Hindlimb muscle (tissue), 1 donor: ENCODE measurements around the gene CELSR3. TPM values are rescaled to one million over a fixed set of nuclear protein-coding genes. Genes with fewer than 3 reads are reported as not detected.

Experiments
- DNase-seq: peaks from one replicate; pipeline ENCODE4 v3.0.0-alpha.2; 2013
- polyA plus RNA-seq: library from polyadenylated mRNA; unstranded; fragments of 120-200 nt; gene quantifications from one replicate; pipeline ENCODE4 v1.2.1, GENCODE V29; 2013; ENCODE audit not compliant: insufficient read length

Gene CELSR3
- polyA plus RNA-seq, 1 donor, result 0.36 TPM

DNA sequence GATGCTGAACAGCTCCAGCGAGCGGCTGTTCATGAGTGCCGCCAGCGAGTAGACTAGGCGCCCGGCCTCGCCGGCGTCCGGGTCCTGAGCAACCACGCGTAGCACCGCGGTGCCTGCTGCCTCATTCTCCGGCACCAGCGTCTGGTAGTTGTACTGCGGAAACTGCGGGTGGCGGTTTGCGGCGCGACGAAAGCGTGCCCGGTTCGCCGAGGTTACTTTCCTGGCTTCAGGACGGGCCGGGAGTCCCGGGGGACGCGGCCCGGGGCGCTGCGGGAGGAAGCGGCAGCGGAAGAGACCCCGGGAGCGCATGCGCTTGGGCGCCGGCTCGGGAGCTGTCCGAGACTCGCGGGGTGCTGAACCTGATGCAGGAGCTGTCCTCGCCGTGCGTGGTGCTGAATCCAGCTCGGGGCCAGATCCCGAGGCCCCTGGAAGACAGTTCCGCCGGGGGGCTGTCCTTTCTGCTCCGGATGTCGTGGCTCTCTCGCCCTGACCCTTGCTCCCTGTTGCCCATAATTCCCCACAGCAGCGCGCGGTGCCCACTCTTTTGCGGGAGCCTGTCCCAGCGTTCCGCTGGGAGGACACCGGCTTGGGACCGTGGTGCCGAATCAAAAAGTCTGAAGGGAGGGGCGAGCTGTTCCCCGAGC is 1.1 kb downstream of the CELSR3 start:
- peak; percentile 70 for DNase-seq

DNA sequence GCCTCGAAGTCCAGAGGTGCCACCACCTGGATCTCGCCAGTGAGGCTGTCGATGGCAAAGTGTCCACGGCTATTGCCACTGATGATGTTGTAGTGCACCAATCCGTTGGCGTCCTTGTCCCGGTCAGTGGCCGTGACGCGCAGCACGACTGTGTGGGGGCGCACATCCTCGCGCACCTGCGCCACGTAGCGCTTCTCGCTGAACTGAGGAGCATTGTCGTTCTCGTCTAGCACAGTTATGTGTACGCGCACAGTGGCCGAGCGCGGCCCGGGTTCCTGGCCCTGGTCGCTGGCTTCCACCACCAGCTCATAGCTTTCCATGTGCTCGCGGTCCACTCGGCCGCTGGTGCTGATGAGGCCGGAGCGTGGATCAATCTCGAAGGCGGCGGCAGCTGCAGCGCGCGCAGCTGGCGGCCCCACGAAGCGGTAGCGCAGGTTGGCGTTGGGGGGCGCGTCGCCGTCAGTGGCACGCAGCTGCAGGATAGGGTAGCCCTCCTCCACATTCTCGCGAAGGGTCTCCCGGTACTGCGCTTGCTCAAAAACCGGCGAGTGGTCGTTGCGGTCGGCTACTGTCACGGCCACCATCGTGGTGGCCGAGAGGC is 1.8 kb downstream of the CELSR3 start:
- DNase-seq, result no peak

DNA sequence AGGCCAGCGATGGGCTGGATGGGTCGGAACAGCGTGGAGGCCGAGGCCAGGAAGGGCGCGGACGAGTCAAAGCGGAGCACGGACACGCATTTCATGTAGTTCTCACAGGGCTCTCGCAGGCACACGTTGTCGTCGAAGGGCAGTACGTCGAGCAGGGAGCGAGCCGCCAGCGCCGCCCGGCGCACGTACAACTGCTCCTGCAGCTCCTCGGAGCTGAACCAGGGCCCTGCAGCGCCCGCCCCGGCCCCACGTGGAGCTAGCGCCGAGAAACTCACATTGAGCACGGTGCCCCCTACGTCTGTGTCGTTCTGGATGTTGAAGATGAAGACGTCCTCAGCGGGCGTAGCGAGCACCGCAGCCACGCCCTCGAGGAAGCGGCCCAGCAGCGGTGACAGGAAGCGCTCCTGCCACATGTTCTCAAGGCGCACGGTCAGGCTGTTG is 5.8 kb downstream of the CELSR3 start:
- DNase-seq, result no peak

DNA sequence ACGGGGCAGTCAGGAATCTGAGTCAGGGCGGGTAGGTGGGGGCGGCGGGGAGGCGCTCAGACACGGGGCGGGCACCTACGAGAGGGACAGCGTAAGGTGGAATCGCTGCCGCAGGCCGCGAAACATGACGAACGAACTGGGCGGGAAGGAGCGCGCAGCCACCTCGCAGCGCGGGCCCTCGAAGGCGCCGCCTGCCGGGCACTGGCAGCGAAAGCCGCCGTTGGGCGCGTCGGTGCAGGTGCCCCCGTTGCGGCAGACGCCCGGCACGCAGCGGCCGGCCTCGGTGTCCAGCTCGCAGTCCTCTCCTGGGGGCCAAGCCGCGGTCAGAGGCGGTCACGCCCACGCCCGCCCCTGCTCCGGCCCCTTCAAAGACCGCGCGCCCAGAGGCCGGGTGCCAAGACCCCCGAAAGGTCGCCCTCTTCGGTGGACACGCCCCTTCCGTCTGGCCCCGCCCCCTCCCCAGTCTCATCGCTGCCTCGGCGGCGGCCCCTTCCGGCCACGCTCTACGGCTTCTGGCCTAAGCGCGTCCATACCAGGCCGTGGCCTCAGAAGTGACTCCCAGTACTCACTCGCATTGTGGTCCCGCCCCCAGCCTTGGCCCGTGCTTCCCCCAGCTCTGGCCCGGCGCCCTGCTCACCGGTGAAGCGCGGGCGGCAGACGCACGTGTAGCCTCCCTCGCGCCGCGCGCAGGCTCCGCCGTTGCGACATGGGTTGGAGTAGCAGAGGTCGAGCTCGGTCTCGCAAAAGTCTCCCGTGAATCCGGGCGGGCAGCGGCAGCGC is 6.4 kb downstream of the CELSR3 start:
- peak; percentile 64 for DNase-seq

DNA sequence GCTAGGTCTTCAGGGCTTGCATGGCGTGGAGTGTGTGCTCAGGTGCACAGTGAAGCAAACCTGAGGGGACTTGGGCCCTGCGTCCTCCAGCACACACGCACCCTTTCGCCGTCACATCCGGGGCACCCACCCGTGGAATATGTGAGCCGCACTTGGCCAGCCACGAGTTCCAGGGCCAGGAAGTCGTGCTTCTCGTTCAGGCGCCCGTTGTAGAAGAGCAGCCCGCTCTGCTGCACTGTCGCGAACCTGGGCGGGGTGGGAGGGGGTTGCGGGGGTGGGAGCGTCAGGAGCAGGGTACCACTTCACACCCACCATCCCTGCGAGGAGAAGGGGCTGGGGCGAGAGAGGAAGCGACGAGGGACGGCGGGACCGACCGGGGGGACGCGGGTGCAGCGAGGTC is 7.1 kb downstream of the CELSR3 start:
- no peak for DNase-seq

DNA sequence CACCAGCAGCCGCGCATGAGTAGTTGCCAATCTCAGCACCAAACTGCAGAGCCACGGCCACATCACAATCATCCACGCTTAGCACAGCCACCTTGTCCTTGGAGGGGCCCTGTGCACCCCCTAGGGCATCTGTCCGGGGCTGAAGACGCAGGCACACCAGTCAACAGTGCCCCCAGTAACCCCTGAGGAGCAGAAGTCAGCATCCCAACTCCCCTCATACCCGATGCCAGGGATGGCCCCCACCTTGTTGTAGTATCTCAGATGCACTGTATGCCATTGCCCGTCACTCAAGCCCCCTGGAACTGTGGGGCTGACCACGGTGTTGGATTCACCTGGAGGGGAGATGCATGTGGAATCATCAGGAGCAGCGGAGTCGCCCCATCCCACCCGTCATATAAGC is 7.6 kb downstream of the CELSR3 start:
- no peak for DNase-seq

DNA sequence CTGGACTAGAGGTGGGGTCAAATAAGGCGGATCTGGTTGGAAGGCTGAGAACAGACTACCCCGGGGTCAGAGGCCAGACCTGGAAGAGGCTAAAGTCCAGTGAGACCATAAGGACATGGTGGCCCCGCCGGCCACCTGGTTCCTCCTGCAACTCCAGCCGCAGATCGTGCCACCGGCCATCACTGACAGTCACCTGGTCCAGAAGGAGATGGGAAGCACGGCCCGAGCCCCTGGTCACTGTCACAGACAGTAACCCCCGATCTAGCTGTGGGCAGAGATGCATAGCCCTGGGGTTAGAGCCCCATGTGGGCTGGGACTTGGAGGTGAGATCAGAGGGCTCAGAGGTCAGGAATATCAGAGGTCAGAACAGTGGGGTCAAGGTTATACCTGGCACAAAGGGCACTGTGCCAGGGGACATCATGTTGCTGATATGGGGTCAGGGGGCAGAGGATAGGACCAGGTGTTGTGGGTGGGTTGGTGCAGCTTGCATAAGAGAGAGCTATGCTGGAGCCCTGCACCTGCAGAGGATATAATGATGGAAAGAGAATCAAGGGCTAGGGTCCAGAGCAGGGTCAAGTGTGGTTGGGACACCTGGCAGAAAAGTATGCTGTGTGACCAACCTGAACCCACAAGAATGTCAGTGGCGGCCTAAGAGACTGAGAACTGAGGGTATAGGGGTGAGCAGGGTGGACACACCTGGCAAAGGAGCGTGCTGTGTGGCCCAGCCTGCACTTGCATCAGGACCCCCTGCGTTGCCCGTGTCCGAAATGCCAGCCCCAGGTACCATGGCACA is 9.6 kb downstream of the CELSR3 start:
- no peak for DNase-seq

DNA sequence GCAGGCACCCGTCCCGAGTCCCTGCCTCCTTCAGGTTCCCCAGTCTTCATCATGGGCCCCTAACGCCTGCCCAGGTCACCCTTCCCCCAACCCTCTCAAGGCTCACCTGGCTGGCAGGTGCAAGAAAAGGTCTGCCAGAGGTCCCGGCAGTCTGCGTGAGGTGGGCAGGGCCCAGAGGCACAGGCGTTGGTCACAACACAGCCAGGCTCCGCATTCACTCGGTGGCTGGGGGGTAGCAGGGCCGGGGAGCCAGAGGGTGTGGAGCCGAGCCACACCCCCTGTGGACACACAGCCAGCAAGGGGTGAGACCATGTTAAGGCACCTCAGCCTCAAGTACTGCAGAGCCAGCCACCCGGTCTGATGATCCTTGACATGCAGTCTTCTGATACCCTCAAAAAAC is 10.9 kb downstream of the CELSR3 start:
- DNase-seq, result no peak

DNA sequence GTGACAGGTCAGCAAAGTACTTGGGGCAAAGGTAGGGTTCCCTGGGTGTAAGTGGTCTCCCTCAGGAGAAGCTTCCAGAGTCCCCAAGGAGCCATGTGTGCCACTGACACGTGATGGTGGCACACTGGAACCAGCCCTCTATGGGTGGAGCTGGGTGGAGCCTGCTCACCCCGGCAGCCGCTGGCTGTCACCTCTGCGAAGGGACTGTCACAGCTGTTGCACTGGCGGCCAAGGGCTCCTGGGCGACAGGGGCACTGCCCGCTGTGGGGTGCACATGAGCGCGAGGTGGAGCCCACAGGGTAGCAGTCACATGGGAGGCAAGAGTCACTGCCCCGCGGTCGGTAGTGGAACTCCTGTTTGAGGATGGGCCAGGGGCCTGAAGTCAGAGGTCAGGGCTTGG is 12.0 kb downstream of the CELSR3 start:
- no peak for DNase-seq

DNA sequence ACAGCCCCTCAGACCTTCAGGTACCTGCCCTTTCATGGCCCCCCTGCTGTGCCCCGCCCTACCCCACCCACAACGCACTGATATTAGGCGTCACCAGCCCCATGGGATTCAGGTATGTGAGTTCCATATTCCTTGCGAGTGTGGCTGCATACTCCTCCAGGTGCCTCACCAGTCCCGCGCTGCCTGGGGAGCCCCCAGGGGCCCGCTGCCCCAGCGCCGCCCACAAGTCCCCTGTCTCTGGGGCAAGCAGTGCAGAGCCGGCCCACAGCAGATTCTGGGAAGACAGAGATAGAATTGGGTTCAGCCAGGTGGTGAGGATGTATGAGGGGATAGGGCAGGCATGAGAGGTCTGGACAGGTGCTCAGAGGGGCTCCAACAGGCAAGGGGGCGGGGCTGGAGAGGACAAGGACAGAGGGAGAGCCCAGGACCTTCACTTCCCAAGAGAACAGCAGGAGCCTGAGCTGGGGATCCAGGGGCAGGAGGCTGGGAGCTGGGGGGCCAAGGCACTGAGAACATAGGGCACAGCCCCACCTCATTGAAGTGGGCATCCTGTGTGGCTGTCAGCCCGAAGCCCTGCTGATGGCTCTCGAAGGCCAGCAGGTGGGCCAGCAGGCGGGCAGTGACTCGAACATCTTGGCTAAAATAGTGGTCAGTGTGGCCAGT is 14.4 kb downstream of the CELSR3 start:
- no peak for DNase-seq

DNA sequence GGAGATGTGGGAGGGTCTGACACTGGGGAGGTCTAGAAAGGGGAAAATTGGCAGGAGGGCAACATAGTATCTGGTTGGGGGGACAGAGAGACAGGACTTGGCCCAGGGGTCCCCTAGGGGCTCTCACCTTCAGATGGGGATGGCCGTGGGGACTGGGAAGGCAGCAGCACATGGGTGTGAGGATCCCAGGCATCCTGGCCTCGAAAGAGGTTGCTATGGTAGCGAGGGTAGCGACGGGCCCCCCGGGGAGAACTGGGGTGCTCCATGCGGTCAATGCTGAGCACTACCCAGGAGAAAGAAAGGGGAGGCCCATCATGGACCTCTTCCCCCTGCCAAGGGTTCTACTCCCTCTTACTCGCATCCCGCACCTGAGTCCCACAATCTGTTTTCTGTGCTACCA is 15.0 kb downstream of the CELSR3 start:
- no peak for DNase-seq

DNA sequence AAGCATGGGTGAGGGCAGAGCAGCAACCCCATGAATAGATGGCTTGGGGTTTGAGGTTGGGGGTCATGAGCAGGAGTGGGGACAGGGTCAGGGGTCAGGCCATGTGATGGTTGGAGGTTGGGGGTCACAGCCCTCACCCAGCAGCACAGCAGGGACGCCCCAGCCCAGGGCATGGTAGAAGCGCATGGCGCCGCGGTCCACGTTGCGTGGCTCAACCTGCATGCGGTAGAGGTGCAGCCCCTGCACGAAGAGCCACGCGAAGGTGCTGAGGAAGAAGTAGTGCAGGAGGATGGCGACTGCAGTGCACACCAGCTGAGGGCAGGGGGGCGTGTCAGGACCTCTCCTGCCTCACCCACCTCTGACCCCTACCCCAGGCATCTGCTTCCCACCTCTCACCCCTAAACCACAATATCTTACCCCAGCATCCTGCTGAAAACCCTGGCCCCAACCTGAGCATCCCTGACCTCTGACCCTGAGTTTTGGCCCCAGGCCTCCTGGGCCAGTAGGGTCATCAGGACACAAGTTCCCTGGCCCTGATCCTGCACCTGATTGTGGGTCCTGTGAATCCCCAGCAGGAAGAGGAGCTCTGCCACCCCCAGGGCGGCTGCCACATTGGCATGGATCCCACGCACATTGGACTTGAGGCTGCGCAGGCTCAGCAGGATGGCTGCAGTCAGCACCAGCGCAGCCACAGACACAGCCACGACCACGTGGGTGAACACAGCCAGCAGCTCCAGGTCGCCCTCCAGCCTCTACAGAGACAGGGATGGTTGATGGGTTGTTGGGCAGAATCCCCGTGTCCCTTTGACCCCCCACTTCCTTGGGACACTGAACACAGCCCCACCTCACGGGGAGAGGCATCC is 17.6 kb downstream of the CELSR3 start:
- no peak for DNase-seq

DNA sequence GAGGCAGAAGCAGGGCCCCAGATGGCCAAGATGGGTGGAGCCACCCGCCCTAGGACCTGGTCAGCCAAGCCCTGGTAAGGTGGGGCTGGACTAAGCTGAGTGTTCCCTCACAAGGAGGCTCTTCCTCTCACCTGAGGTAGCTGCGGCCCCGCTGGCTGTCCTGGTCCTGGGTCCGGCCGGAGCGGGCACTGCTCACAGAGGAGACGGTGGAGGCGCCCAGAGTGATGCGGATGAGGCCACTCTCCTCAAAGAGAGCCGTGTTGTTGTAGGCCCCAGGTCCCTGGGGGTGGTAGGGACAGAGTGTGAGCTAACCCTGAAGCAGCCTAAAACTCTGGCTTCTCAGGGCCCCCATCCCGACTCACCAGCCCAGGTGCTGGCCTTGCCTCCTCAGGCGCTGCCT is 20.1 kb downstream of the CELSR3 start:
- DNase-seq, result no peak

DNA sequence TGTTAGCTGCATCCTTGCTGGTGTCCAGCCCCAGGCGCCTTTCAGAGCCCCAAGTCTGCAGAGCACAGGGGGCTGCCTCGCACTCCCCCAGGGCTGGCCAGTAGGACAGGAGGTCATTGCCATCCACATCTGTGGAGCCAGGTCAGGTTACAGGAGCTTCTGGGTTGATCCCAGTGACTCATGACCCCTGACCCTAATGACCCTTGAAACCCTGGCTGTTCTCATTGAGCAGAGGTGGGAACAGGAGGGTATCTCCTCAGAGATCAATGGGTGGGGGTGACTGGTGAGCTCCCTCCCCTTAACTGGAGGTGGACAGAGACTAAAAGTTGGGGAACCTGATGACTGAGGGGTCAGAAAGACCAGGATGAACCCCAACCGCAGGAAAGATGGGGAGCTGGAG is 21.3 kb downstream of the CELSR3 start:
- DNase-seq, result no peak

DNA sequence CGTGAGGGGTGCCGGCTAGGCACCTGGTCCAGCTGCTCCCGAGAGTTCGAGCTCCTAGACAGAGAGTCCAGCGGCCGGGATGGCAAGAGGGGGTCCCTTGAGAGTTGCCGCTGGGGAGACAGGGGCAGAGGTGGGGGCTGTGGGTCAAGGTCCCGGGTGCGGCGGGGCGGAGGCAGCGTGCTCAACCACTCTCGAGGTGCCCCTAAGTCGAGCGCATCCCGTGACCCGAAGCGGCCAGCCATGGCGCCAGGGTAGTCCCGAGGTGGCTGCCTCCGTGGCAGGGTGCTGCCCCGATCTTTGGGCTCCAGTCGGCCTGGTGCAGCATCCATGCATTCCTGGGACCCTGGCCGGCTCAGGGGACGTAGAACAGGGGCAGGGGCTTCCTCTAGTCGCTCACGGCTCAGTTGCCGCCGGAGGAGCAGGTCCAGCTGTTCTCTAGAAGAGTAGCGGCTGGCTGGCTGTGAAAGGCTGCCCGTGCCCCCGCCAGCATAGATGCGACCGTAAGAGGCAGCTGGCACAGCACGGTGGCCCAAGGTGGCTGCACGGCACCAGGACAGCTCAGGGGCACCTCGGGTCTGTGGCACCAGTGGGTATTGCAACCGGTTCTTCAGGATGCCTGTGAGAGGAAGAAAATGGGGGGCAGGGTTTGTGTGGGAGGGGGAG is 22.6 kb downstream of the CELSR3 start:
- no peak for DNase-seq

DNA sequence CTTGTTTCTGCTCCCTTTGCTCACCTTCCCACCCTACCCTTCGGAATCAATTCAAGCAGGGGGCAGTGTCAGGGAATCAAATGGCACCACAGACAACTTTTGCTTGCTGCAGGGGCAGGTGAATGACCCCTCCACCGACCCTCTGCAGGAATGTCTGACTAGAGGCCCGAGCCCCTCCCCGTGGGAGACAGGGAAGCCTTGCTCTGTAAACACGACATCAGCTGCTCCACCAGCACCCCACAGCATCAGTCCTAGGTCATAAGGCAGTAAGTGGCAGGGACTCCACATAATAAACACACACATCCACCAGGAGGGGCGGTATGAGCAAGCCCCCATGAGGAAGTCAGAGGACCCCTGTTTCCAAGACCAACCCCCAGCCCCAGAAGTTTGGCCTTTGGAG is 25.4 kb downstream of the CELSR3 start:
- DNase-seq, result no peak

DNA sequence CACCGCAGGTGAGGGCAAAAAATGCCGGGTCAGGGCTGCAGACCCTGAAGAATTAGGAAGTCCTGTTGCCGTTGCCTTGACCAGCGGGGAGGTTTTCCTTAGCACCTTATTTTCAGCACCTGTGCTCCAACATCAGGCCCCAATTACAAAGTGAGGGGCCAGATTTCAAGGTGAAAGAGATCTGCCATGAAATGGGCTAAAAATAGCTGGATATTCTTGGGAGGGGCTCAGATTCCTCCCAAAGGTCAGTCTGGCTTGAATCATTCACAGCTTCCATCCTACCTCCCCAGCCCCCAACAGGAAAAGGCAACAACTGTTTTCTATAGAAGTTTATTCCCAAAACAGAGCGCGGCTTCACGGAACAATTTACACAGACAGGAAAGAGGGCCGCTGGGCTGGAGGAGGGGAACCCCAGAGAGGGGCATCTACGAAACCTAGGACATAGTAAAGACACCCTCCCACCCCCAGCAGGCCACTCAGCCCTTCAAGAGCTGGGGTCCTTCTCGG is 26.5 kb downstream of the CELSR3 start:
- DNase-seq, result no peak

DNA sequence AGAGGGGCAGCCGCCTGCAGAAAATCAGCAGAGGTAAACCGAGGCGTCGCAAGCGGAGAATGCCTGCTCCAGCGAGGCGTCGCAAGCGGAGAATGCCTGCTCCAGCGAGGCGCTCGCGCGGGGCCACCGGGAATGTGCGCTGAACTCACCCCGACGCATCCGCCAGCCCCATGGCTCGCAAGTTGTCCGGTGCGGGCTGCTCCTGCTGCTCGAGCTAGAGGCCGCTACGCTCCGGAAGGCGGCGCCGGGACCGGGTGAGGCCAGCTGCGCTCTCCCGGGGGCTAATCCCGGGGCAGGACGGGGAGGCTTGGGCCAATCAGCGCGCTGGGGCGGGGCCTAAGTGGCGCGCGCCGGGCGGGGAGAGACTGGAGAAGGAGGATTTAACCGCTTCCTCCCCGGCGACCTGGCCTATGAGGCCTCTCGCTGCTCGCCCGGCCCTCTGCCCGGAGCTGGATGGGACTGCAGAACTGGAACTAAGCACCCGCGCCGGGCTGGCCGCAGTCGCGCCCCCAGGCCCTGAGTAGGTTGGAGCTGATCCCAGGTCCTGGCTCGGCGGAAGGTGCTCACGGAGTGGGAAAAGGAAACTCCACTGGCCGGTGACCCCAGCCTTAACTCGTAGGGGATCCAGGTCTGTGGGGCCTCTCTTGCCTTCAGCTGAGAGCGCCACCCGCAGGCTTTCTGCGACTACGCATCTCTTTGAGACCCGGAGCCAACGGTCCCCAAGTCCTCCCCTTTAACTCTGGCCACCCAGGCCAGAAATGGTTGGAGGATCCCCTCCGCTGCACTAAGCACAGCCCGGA is 27.3 kb downstream of the CELSR3 start, which contains the start of gene SLC26A6:
TSS of gene SLC26A6 (minus strand) at position 240 of the 800 bp plus-strand sequence. CDS start at position 172, 68 bp downstream.
- DNase-seq, result peak; percentile 97

DNA sequence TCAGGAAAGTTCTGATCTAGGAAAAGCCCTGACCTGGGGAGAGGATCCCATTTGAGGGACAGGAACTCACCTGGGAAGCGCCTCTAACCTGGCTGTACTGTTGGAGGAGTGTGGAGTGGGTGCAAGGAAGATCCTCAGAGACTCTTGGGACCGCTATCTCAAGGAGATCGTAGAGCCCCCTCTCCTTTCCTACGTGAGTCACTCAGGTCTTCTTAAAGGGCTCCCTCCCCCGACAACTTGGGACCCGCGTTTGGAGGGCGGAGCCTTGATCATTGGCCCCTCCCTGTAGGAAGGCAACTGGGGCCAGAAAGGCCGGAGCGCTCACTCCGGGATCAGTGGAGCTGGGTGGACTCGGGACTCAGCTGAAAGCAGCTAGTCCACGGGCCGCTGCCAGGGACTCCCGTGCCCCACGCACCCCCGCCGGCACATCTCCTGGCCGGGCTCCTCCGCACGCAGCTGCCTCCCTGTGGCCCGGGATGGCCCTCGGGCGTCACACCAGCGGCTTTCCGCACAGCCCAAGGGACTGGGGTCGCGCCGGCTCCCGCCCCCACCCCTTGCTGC is 27.9 kb downstream of the CELSR3 start:
- DNase-seq, result peak; percentile 14
